NCI-H69 (cell line): ENCODE results near the gene NOTCH2.

Source experiments
- DNase-seq: peaks from one replicate; lab custom pipeline; 2025; lab: John Stamatoyannopoulos, UW

Gene NOTCH2

GRCh38 chr1:119874186-119874585, 195.3 kb downstream of the NOTCH2 start:
- DNase-seq, result no peak

- no peak for DNase-seq
Observed at GRCh38 chr1:119873135-119874015, 196.1 kb downstream of the NOTCH2 start.

- no peak for DNase-seq
Observed at GRCh38 chr1:119871881-119872280, 197.6 kb downstream of the NOTCH2 start.

- DNase-seq, result peak; percentile 78
Observed at GRCh38 chr1:119870917-119871596, 198.4 kb downstream of the NOTCH2 start.

- DNase-seq, result peak; percentile 5
Observed at GRCh38 chr1:119869995-119870394, 199.5 kb downstream of the NOTCH2 start.

- DNase-seq, result no peak
Observed at GRCh38 chr1:119868176-119868575, 201.3 kb downstream of the NOTCH2 start.

GRCh38 chr1:119866451-119866850, 203.0 kb downstream of the NOTCH2 start:
- DNase-seq, result no peak

GRCh38 chr1:119865627-119866026, 203.8 kb downstream of the NOTCH2 start:
- no peak for DNase-seq

- no peak for DNase-seq
Observed at GRCh38 chr1:119862276-119862675, 207.2 kb downstream of the NOTCH2 start.
